ENCODE measurements around the gene TBP.

Gene TBP

DNA sequence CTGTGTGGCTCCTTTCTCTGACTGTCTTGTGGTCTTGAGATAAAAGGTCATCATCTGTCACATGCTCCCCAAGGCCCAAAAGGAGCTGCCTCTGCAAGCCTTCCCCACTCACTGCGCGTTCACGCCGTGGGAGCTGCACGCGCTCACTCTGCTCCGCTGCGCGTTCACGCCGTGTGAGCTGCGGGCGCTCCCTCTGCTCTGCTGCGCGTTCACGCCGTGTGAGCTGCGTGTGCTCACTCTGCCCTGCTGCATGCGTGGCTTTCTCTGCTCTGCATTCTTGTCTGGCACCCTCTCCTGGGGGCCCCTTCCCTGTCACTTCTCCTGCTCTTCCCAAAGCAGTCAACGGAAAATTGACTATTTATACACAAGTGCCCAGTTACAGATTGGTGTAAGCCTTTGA is 43.5 kb upstream of the TBP start:
- 97% methylated on average over 20 of the region's 20 CpGs for WGBS
- Histone ChIP-seq H3K4ac (ENCODE audit: low read depth in 1 of 2, low read length in 2 of 2) (no peak overlapping the region), H3K4me3 (ENCODE audit: insufficient read depth in 1 of 2, low read depth in 1 of 2, low read length in 2 of 2) (no peak overlapping the region)

DNA sequence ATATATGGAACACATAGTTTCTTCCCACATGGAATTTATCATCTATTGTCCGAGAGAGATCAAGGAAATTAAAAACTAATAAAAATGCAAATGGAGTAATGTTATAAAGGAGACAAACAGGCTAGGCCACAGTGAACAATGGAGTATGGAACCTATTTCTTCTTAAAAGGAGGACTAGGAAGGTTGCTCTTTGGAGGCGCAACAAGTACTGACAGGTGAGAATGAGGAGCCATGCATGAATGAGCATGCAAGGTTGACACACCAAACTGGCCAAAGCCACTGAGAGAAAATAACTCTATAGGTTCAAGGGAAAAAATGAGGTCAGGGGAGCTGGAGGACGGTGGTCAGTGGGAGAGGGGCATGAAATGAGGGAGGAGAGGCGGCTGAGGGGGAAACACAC is 41.9 kb upstream of the TBP start:
- no peak overlapping the region for H3K9ac ChIP-seq (ENCODE audit: low read length)
- 92% methylated on average over 2 of the region's 4 CpGs for WGBS
- H2BK12ac ChIP-seq (ENCODE audit: low read length in 2 of 2): no peak overlapping the region
- H3K4ac ChIP-seq (ENCODE audit: low read depth in 1 of 2, low read length in 2 of 2): no peak overlapping the region
- H2BK5ac ChIP-seq (ENCODE audit: low read depth, low read length, poor library complexity, severe bottlenecking): no peak overlapping the region
- H3K4me2 ChIP-seq (ENCODE audit: low read length, poor library complexity, severe bottlenecking): no peak overlapping the region
- H3K36me3 ChIP-seq (ENCODE audit: control insufficient read depth in 1 of 2, insufficient read depth in 2 of 2, low read depth in 1 of 2, low read length in 2 of 2): no peaks in the 10 kb centered on the region
- no peak for DNase-seq
- H3K4me1 ChIP-seq (ENCODE audit: control insufficient read depth, insufficient read depth, low read depth, low read length): peaks cover 3% of the 10 kb centered on the region
- no peak overlapping the region for H2AK5ac ChIP-seq (ENCODE audit: low read length, severe bottlenecking)
- H3K18ac ChIP-seq (ENCODE audit: low read depth in 1 of 2, low read length in 2 of 2): no peak overlapping the region
- no peak overlapping the region for H4K91ac ChIP-seq (ENCODE audit: low read length)
- no peak overlapping the region for H2BK120ac ChIP-seq (ENCODE audit: low read depth, low read length)
- no peak overlapping the region for H3K14ac ChIP-seq (ENCODE audit: low read length in 2 of 2)
- no peak overlapping the region for H2AFZ ChIP-seq (ENCODE audit: low read depth, low read length)
- H3K9me3 ChIP-seq (ENCODE audit: control insufficient read depth, low read length): no peaks in the 10 kb centered on the region
- H3K27ac ChIP-seq (ENCODE audit: low read length, poor library complexity, severe bottlenecking): no peak overlapping the region
- no peak overlapping the region for H3K4me3 ChIP-seq (ENCODE audit: insufficient read depth in 1 of 2, low read depth in 1 of 2, low read length in 2 of 2)
- H2BK15ac ChIP-seq (ENCODE audit: low read depth, poor library complexity, severe bottlenecking): no peak overlapping the region
- peaks cover 0 to 10% of the 10 kb centered on the region in 2 experiments for H3K27me3 ChIP-seq (ENCODE audit: control insufficient read depth in 1 of 2, insufficient read depth in 1 of 2, low read length in 2 of 2)
- no peak overlapping the region for H4K8ac ChIP-seq (ENCODE audit: low read length)
- H3K23ac ChIP-seq (ENCODE audit: low read length in 2 of 2): no peak overlapping the region
- no peaks in the 10 kb centered on the region for H3K79me1 ChIP-seq (replicated peaks; ENCODE audit: low read length, poor library complexity, severe bottlenecking)

More for the DNA sequence above, 43.5 kb upstream of the TBP start:
- Histone ChIP-seq H2BK12ac (ENCODE audit: low read length in 2 of 2) (no peak overlapping the region), H3K9ac (ENCODE audit: low read length) (no peak overlapping the region), H3K4me1 (ENCODE audit: control insufficient read depth, insufficient read depth, low read depth, low read length) (peaks cover 3% of the 10 kb centered on the region), H3K23ac (ENCODE audit: low read length in 2 of 2) (no peak overlapping the region), H2BK5ac (ENCODE audit: low read depth, low read length, poor library complexity, severe bottlenecking) (no peak overlapping the region), H4K8ac (ENCODE audit: low read length) (no peak overlapping the region), H3K18ac (ENCODE audit: low read depth in 1 of 2, low read length in 2 of 2) (no peak overlapping the region), H3K9me3 (ENCODE audit: control insufficient read depth, low read length) (no peaks in the 10 kb centered on the region), H2BK15ac (ENCODE audit: low read depth, poor library complexity, severe bottlenecking) (no peak overlapping the region), H3K27ac (ENCODE audit: low read length, poor library complexity, severe bottlenecking) (no peak overlapping the region), H3K79me1 (replicated peaks; ENCODE audit: low read length, poor library complexity, severe bottlenecking) (no peaks in the 10 kb centered on the region), H3K4me2 (ENCODE audit: low read length, poor library complexity, severe bottlenecking) (no peak overlapping the region), H3K27me3 (ENCODE audit: control insufficient read depth in 1 of 2, insufficient read depth in 1 of 2, low read length in 2 of 2) (peaks cover 0 to 13% of the 10 kb centered on the region in 2 experiments), H2AK5ac (ENCODE audit: low read length, severe bottlenecking) (no peak overlapping the region), H2AFZ (ENCODE audit: low read depth, low read length) (no peak overlapping the region), H2BK120ac (ENCODE audit: low read depth, low read length) (no peak overlapping the region), H3K14ac (ENCODE audit: low read length in 2 of 2) (no peak overlapping the region), H3K36me3 (ENCODE audit: control insufficient read depth in 1 of 2, insufficient read depth in 2 of 2, low read depth in 1 of 2, low read length in 2 of 2) (no peaks in the 10 kb centered on the region), H4K91ac (ENCODE audit: low read length) (no peak overlapping the region)
- no peak for DNase-seq

DNA sequence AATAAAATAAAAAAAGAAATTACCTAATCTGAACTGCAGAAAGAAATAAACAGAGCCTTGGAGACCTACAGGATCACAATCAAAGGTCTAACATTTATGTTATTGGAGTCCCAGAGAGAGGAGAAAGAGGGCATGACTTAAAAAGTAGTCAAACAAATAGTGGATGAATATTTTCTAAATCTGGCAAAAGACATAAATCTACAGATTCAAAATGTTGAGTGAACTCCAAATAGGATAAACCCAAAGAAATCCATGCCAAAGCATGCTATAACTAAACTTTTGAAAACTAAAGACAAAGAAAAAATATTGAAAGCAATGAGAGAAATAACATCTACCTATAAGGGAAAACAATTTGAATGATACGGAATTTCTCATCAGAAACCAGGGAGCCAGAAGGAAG is 39.3 kb upstream of the TBP start:
- Histone ChIP-seq H3K9ac (ENCODE audit: low read length) (no peak overlapping the region), H3K79me1 (replicated peaks; ENCODE audit: low read length, poor library complexity, severe bottlenecking) (no peaks in the 10 kb centered on the region), H2BK5ac (ENCODE audit: low read depth, low read length, poor library complexity, severe bottlenecking) (no peak overlapping the region), H3K18ac (ENCODE audit: low read depth in 1 of 2, low read length in 2 of 2) (no peak overlapping the region), H3K23ac (ENCODE audit: low read length in 2 of 2) (no peak overlapping the region), H3K27ac (ENCODE audit: low read length, poor library complexity, severe bottlenecking) (no peak overlapping the region), H2AK5ac (ENCODE audit: low read length, severe bottlenecking) (no peak overlapping the region), H3K14ac (ENCODE audit: low read length in 2 of 2) (no peak overlapping the region), H2BK15ac (ENCODE audit: low read depth, poor library complexity, severe bottlenecking) (no peak overlapping the region), H3K4me3 (ENCODE audit: insufficient read depth in 1 of 2, low read depth in 1 of 2, low read length in 2 of 2) (no peak overlapping the region), H2BK12ac (ENCODE audit: low read length in 2 of 2) (no peak overlapping the region), H3K4me1 (ENCODE audit: control insufficient read depth, insufficient read depth, low read depth, low read length) (peaks cover 3% of the 10 kb centered on the region), H2BK120ac (ENCODE audit: low read depth, low read length) (no peak overlapping the region), H2AFZ (ENCODE audit: low read depth, low read length) (no peak overlapping the region), H4K8ac (ENCODE audit: low read length) (no peak overlapping the region), H3K27me3 (ENCODE audit: control insufficient read depth in 1 of 2, insufficient read depth in 1 of 2, low read length in 2 of 2) (peaks cover 0 to 10% of the 10 kb centered on the region in 2 experiments), H4K91ac (ENCODE audit: low read length) (no peak overlapping the region), H3K36me3 (ENCODE audit: control insufficient read depth in 1 of 2, insufficient read depth in 2 of 2, low read depth in 1 of 2, low read length in 2 of 2) (no peaks in the 10 kb centered on the region), H3K4me2 (ENCODE audit: low read length, poor library complexity, severe bottlenecking) (no peak overlapping the region), H3K4ac (ENCODE audit: low read depth in 1 of 2, low read length in 2 of 2) (no peak overlapping the region), H3K9me3 (ENCODE audit: control insufficient read depth, low read length) (no peaks in the 10 kb centered on the region)
- no peak for DNase-seq
- no CpG with 5 or more reads among the region's 1 CpG for WGBS

DNA sequence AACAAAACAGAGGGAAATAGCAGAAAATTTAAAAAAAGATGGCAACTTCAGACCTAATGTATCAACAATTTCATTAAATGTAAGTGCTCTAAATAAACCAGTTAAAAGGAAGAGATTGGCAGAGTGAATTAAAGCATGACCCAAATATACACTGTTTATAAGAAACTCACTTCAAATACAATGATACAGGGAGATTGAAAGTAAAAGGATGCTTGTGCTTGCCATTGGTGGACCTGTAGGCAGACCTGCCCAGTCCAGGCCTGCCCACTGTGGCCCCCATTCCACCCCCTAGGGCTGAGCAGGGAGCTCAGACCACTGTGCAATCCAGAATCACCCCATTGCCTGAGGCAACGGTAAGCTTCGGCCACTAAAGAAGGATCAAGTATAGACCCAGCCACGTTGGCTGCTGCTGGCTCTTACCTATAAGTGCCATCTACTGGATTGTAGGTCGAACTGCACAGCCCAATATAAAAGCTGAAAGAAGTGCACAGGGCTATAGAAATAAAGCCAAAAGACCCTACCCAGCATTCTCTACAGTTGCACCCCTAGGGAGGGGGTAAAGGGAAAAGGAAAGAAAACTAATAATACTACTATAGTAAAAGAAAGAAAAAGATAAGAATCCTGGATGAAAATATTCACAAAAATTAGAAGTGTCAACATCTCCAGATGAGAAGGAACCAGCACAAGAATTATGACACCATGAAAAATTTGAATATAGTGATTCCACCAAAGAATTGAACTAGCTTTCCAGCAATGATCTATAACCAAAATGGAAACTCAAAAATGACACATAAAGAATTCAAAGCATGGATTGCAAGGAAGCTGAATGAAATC is 37.2 kb upstream of the TBP start:
- Histone ChIP-seq H2BK12ac (ENCODE audit: low read length in 2 of 2) (no peak overlapping the region), H3K4me2 (ENCODE audit: low read length, poor library complexity, severe bottlenecking) (peak overlapping the region; percentile 3), H3K14ac (ENCODE audit: low read length in 2 of 2) (no peak overlapping the region), H3K18ac (ENCODE audit: low read depth in 1 of 2, low read length in 2 of 2) (no peak overlapping the region), H3K9ac (ENCODE audit: low read length) (peak overlapping the region; percentile 52), H4K8ac (ENCODE audit: low read length) (no peak overlapping the region), H3K23ac (ENCODE audit: low read length in 2 of 2) (no peak overlapping the region), H3K4me3 (ENCODE audit: insufficient read depth in 1 of 2, low read depth in 1 of 2, low read length in 2 of 2) (peak overlapping the region in 1 of 2 experiments; percentile 14), H3K27me3 (ENCODE audit: control insufficient read depth in 1 of 2, insufficient read depth in 1 of 2, low read length in 2 of 2) (peaks cover 0 to 4% of the 10 kb centered on the region in 2 experiments), H2BK120ac (ENCODE audit: low read depth, low read length) (no peak overlapping the region), H2BK5ac (ENCODE audit: low read depth, low read length, poor library complexity, severe bottlenecking) (no peak overlapping the region), H4K91ac (ENCODE audit: low read length) (no peak overlapping the region), H3K36me3 (ENCODE audit: control insufficient read depth in 1 of 2, insufficient read depth in 2 of 2, low read depth in 1 of 2, low read length in 2 of 2) (no peaks in the 10 kb centered on the region), H3K9me3 (ENCODE audit: control insufficient read depth, low read length) (no peaks in the 10 kb centered on the region), H2AFZ (ENCODE audit: low read depth, low read length) (peak overlapping the region; percentile 43), H2BK15ac (ENCODE audit: low read depth, poor library complexity, severe bottlenecking) (no peak overlapping the region), H3K4ac (ENCODE audit: low read depth in 1 of 2, low read length in 2 of 2) (no peak overlapping the region), H3K27ac (ENCODE audit: low read length, poor library complexity, severe bottlenecking) (no peak overlapping the region), H2AK5ac (ENCODE audit: low read length, severe bottlenecking) (no peak overlapping the region), H3K4me1 (ENCODE audit: control insufficient read depth, insufficient read depth, low read depth, low read length) (no peaks in the 10 kb centered on the region), H3K79me1 (replicated peaks; ENCODE audit: low read length, poor library complexity, severe bottlenecking) (no peaks in the 10 kb centered on the region)
- peak; percentile 78 for DNase-seq
- WGBS: 8% methylated on average over 3 of the region's 4 CpGs

Data from mesenchymal stem cell (in vitro differentiated cells and primary cell).